K562 (cell line): ENCODE measurements around the gene IPO8. TPM values are rescaled to one million over a fixed set of nuclear protein-coding genes. Genes with fewer than 3 reads are reported as not detected.

Source experiments
- BRD4 ChIP-seq: fragments of 200-600 bp; sonication (generic); IDR thresholded peaks from 2 replicates; pipeline ENCODE4 v1.6.1; 2017; ENCODE audit warnings: inconsistent platforms
- BRD9 ChIP-seq: fragments of 450-650 bp; IDR thresholded peaks from 2 replicates; pipeline ENCODE4 v1.6.1; 2018; ENCODE audit warnings: low read depth; ENCODE audit not compliant: partially characterized antibody
- CAMTA2 ChIP-seq: fragments of 250-450 bp; sonication (Bioruptor Pico); conservative IDR thresholded peaks from 2 replicates; pipeline ENCODE4 v1.5.1; 2022
- CBFA2T2 ChIP-seq: fragments of 450-650 bp; conservative IDR thresholded peaks from 2 replicates; pipeline ENCODE4 v1.6.1; 2017; ENCODE audit warnings: mild to moderate bottlenecking
- COPS2 ChIP-seq: fragments of 450-650 bp; conservative IDR thresholded peaks from 2 replicates; pipeline ENCODE4 v1.6.1; 2016; ENCODE audit warnings: mild to moderate bottlenecking, moderate library complexity
- CREB3 ChIP-seq: fragments of 450-650 bp; conservative IDR thresholded peaks from 2 replicates; pipeline ENCODE4 v1.6.1; 2016; ENCODE audit warnings: missing genetic modification characterization, low read depth, mild to moderate bottlenecking, missing compliant biosample characterization, moderate library complexity
- HDAC2 ChIP-seq: fragments of 450-650 bp; IDR thresholded peaks from 2 replicates; pipeline ENCODE4 v1.6.1; 2016; ENCODE audit warnings: mild to moderate bottlenecking
- LCOR ChIP-seq: sonication (generic); formaldehyde crosslinking; IDR thresholded peaks from 2 replicates; pipeline ENCODE4 v1.8.0; 2022; ENCODE audit warnings: mild to moderate bottlenecking, missing genetic modification reagents
- MGA ChIP-seq: fragments of 450-650 bp; IDR thresholded peaks from 2 replicates; pipeline ENCODE4 v1.6.1; 2016; ENCODE audit warnings: mild to moderate bottlenecking, moderate library complexity
- RHOXF2B ChIP-seq: fragments of 250-450 bp; sonication (Bioruptor Pico); conservative IDR thresholded peaks from 2 replicates; pipeline ENCODE4 v1.5.1; 2021
- SMARCC2 ChIP-seq: fragments of 450-650 bp; IDR thresholded peaks from 2 replicates; pipeline ENCODE4 v1.6.1; 2017; ENCODE audit warnings: antibody characterized with exemption, moderate library complexity, mild to moderate bottlenecking, low read depth
- TAF7 ChIP-seq: fragments of 450-650 bp; IDR thresholded peaks from 2 replicates; pipeline ENCODE4 v1.6.1; 2016; ENCODE audit warnings: missing genetic modification characterization, missing compliant biosample characterization
- TEAD4 ChIP-seq, 2 experiments: sonication (generic) in 1 of 2; formaldehyde crosslinking in 1 of 2; IDR thresholded peaks; 2 replicates each; pipeline versions ENCODE4 v1.6.1 to v1.8.0; 2012 to 2022; ENCODE audit warnings: borderline replicate concordance in 1 of 2, inconsistent platforms in 1 of 2, low read length in 1 of 2, mild to moderate bottlenecking in 1 of 2, missing genetic modification reagents in 1 of 2
- ZNF184 ChIP-seq: sonication (generic); formaldehyde crosslinking; IDR thresholded peaks from 2 replicates; pipeline ENCODE4 v1.5.0; 2020; ENCODE audit warnings: missing genetic modification reagents
- ZNF197 ChIP-seq: fragments of 200-800 bp; sonication (Bioruptor generic); IDR thresholded peaks from 2 replicates; pipeline ENCODE4 v1.6.1; 2016; ENCODE audit warnings: low read depth, missing genetic modification characterization, missing compliant biosample characterization
- ZZZ3 ChIP-seq: fragments of 450-650 bp; IDR thresholded peaks from 2 replicates; pipeline ENCODE4 v1.6.1; 2016; ENCODE audit warnings: antibody characterized with exemption, mild to moderate bottlenecking, moderate library complexity
- polyA plus RNA-seq, 8 experiments: library from polyadenylated mRNA; depleted of rRNA in 4 of 8; stranded (reverse) in 5 of 8; unstranded in 3 of 8; fragments of >200 nt; fragmentation: Nextera tagmentation in 2 of 8; fragmentation: Illumina TruSeq in 1 of 8; extraction: Ambion mirVana in 2 of 8; extraction: Trizol in 1 of 8; gene quantifications; 2 replicates each; pipeline versions ENCODE4 v1.2.1 to v1.2.3, GENCODE V29; 2011 to 2014; ENCODE audit warnings: inconsistent platforms in 1 of 8, missing spikeins in 1 of 8
- total RNA-seq, 7 experiments: library from RNA; depleted of rRNA in 6 of 7; stranded (reverse); fragments of >200 nt in 6 of 7; fragmentation: Illumina TruSeq in 2 of 7; extraction: Trizol in 2 of 7; gene quantifications; 2 replicates each; pipeline versions ENCODE4 v1.2.1 to v1.2.3, GENCODE V29; 2011 to 2021; ENCODE audit warnings: low replicate concordance in 1 of 7

The IPO8 gene
- total and polyA plus RNA-seq, 9 of the 15 experiments (the other 6 are each of a cell fraction or from before 2014, with no cell fraction given) = 6.5 to 39.6 (median 24.7) TPM

- TF ChIP-seq MGA = peak; percentile 84
- TF ChIP-seq CBFA2T2 = no peak
- peak; percentile 65; the same call in 1 of the 2 replicates for TF ChIP-seq TAF7
- TF ChIP-seq TEAD4 (IDR thresholded peaks at IDR 0.05; ENCODE audit: low read length) = no peak
- no peak for TF ChIP-seq TEAD4 (CRISPR knock-in tag; IDR thresholded peaks at IDR 0.05; ENCODE audit: borderline replicate concordance)
- peak; percentile 75; the same call in 1 of the 2 replicates for TF ChIP-seq ZNF197 (CRISPR knock-in tag)
- TF ChIP-seq CREB3 (tag) = no peak
- TF ChIP-seq BRD9 = no peak
- TF ChIP-seq LCOR (CRISPR knock-in tag) = no peak
- no peak for TF ChIP-seq CAMTA2 (CRISPR knock-in tag)
- no peak for TF ChIP-seq ZNF184
- no peak for TF ChIP-seq RHOXF2B (CRISPR knock-in tag)
- no peak for TF ChIP-seq HDAC2
- TF ChIP-seq SMARCC2 = 0 out of 2 replicates have a peak, but pooled peaks have one; percentile 10
- TF ChIP-seq BRD4 = peak; percentile 46; the same call in 1 of the 2 replicates
- no peak for TF ChIP-seq ZZZ3
- TF ChIP-seq COPS2 = no peak
Measured at GRCh38 chr12:30695199-30696102, at the start of gene IPO8 (continued).
